ENCODE results near the gene DNAJC6.
A peak's percentile ranks its signal among the peaks of the same experiment; 100 is the strongest.

The DNAJC6 gene

DNA sequence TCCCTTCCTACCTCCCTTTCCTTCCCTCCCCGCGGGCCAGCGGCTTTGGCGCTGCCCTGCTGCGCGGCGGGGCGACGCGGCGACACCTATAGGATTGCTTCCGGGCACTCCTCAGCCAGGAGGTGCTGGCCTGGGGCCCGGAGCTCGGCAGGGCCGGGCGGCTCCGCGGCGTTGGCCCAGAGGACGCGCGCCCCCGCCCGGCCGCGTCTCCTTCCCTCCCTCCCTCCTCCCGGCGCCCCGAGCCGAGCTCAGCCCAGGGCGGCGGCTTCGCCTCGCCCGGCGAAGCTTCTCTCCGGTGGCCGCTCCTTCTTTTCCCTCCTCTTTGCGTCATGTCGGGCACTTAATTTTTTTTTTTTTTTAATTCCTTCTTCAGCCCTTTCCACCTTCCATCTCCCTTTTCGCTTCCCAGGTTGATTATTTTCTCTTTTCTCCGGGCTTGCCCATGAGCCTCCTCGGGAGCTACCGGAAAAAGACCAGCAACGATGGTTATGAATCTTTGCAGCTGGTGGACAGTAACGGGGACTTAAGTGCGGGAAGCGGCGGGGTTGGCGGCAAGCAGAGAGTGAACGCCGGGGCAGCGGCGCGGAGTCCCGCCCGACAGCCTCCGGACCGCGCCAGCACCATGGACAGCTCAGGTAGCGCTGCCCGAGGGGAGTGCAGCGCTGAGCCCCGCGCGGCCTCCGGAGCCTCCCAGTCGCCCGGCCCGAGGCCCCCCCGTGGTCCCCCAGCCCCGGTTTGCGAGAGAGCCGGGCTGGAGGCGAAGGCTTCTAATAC lies at the start of gene DNAJC6:
Gene DNAJC6, plus strand, starts transcription at position 240 of the 774 bp plus-strand sequence. Its CDS starts 203 bp downstream, at position 443.
- H3K4me3 ChIP-seq (ENCODE audit: low read depth, low read length) = peak within 1 kb of the TSS; percentile 42
- DNase-seq (ENCODE audit: low read depth) = peak; percentile 21
- TF ChIP-seq, protein P1, sequence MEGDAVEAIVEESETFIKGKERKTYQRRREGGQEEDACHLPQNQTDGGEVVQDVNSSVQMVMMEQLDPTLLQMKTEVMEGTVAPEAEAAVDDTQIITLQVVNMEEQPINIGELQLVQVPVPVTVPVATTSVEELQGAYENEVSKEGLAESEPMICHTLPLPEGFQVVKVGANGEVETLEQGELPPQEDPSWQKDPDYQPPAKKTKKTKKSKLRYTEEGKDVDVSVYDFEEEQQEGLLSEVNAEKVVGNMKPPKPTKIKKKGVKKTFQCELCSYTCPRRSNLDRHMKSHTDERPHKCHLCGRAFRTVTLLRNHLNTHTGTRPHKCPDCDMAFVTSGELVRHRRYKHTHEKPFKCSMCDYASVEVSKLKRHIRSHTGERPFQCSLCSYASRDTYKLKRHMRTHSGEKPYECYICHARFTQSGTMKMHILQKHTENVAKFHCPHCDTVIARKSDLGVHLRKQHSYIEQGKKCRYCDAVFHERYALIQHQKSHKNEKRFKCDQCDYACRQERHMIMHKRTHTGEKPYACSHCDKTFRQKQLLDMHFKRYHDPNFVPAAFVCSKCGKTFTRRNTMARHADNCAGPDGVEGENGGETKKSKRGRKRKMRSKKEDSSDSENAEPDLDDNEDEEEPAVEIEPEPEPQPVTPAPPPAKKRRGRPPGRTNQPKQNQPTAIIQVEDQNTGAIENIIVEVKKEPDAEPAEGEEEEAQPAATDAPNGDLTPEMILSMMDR (IDR thresholded peaks at IDR 0.05; ENCODE audit: control insufficient read depth, extremely low read depth, insufficient read depth) = peak; percentile 27; the same call in 1 of the 2 replicates

DNA sequence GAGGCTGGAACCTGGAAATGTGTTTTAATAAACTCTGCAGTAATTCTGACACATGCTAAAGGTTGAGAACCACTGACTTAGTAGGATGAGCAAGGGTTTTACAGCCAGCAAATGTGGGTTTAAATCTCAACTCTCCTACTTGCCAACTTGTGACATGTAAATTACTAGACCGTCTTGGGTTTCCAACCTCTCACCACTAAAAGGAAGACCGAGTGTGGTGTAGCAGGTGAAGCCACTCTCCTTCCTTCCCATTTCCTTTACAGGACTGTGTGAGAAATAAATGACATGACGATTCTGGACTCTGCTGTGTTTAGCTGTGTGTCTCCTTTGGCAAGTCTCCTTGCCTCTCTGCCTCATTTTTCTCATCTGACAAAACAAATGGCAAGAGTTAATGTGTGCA lies 49.5 kb upstream of the DNAJC6 start:
- H3K4me3 ChIP-seq (ENCODE audit: low read depth, low read length) = no peak overlapping the region
- TF ChIP-seq, protein P1 (IDR thresholded peaks at IDR 0.05; ENCODE audit: control insufficient read depth, extremely low read depth, insufficient read depth) = no peak
- no peak for DNase-seq (ENCODE audit: low read depth)

DNA sequence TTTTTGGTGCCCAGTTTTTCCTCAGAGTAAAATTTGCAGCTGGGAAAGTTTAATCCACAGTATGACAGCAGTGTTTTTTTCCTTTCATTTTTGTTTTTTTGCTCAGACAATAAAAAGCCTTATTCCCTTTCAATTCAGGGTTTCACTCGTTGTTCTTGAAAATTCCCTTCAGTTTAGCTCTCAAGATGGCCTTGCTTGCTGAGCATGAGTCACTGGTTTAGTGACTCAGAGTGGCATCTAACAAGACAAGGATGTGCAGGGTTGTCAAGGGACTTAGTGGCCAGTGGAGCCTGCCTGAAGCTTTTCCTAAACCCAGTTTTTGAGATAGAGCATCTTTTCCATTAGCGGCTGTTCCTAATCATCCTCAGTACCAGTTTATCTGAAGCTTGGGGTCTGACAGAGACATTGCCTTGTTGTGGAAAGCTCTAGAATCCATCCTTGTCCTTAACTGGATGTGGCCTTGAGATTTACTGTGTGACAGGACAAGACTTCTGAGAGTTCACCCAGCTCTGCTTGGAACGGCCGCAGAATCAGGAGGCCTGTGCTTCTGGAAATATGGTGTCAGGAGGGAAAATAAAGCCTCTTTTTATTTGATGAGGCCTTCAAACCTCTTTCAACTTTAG lies 48.4 kb upstream of the DNAJC6 start:
- no peak overlapping the region for H3K4me3 ChIP-seq (ENCODE audit: low read depth, low read length)
- TF ChIP-seq, protein P1 (IDR thresholded peaks at IDR 0.05; ENCODE audit: control insufficient read depth, extremely low read depth, insufficient read depth) = no peak
- no peak for DNase-seq (ENCODE audit: low read depth)

DNA sequence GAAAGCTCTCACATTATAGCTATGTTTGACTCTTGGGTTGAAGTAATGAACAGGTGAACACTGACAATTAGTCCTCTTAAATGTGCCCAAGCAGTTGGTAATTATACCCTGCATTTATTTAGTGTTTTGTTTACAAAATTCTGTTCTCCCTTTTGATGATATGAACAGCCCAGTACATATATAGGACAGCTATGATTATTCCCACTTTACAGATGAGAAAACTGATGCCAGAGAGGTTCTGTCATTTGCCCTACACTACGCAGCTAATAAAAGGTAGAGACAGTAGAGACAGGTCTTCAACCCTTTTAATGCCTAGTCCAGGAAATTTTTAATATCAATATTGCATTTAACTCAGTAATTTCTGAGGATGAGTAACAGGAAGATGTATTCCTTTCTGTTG lies 46.1 kb upstream of the DNAJC6 start:
- no peak overlapping the region for H3K4me3 ChIP-seq (ENCODE audit: low read depth, low read length)
- DNase-seq (ENCODE audit: low read depth) = no peak

DNA sequence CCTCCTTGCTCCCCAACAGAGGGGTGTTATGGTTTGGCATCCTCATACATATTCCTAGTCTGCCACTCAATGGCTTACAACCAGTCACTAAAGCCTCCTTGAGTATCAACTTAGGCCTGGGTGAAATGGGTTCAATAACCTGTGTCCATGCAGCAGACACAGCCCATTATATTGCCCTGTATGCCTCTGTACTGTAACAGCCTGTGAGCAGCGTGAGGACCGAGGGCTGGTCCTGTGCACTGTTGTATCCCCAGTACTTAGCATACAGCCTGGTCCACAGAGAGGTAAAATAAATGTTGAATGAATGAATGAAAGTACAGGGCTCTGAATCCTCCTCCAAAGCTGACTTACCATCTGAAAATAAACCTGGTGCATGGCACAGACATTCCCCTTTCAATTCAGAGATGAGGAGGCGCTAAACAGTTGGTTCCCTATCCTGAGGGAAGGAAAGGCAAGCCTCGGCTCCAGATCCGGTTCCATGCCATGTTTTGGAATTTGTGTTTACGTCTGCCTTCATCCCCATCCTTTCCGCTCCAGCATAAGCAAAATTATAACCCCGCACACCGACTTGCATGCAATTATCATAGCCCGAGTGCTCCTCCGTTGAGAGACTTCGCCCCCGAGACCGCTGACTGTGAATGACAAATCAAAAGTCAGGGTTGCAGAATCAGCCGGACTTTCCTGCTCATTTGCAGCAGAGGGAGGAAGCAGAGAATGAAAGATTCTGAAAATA lies 45.0 kb upstream of the DNAJC6 start:
- H3K4me3 ChIP-seq (ENCODE audit: low read depth, low read length) = no peak overlapping the region
- TF ChIP-seq, protein P1 (IDR thresholded peaks at IDR 0.05; ENCODE audit: control insufficient read depth, extremely low read depth, insufficient read depth) = no peak
- DNase-seq (ENCODE audit: low read depth) = no peak

More for the DNA sequence above, 46.1 kb upstream of the DNAJC6 start:
- TF ChIP-seq, protein P1 (IDR thresholded peaks at IDR 0.05; ENCODE audit: control insufficient read depth, extremely low read depth, insufficient read depth) = no peak

DNA sequence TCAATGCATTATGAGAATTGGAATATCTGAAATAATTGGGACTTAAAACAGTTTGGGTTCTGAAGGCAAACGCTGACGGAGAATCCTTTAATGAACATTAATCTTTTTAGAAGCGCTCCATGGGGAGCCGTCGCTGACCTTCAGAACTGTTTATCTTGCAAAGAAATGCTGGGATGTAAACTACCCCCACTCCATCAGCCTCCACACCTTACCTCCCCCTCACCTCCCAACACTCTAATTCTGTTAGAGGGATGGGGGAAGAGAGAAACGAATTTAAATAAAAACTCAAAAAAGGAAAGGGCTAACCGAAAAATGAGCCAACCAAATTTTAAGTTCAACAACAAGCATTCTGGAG lies 44.1 kb upstream of the DNAJC6 start:
- no peak for DNase-seq (ENCODE audit: low read depth)
- TF ChIP-seq, protein P1 (IDR thresholded peaks at IDR 0.05; ENCODE audit: control insufficient read depth, extremely low read depth, insufficient read depth) = no peak
- no peak overlapping the region for H3K4me3 ChIP-seq (ENCODE audit: low read depth, low read length)

Measured in LNCaP clone FGC (cell line).